HK-2 (cell line): ENCODE results near the gene PEX5L.
"Not testable (repeated sequence)": the region's sequence is repeated elsewhere in the genome, so short reads cannot be mapped to it uniquely, and the experiment has no call there.

Experiments used
- DNase-seq: peaks from one replicate; pipeline ENCODE4 v3.0.0-alpha.2; 2018; ENCODE audit not compliant: unreplicated experiment

PEX5L gene

DNA sequence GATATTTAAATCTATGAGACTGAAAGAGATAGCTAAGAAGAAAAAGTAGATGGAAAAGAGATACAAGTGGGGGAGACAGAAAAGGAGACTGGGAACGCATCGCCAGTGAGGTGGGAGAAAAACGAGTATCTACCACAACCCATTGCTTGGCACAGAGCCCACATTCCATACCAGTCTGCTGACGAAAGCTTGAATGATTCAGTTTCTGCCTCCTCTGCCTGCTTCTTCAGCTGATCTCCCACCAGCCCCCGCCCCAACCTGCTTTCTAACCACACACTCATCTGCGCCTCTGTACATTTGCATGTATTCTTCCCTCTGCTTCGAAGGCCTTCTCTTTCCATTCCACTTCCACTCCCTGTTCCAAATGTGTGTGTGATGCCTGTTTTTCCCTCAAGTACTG is 195.8 kb downstream of the PEX5L start:
- peak; percentile 78 for DNase-seq

DNA sequence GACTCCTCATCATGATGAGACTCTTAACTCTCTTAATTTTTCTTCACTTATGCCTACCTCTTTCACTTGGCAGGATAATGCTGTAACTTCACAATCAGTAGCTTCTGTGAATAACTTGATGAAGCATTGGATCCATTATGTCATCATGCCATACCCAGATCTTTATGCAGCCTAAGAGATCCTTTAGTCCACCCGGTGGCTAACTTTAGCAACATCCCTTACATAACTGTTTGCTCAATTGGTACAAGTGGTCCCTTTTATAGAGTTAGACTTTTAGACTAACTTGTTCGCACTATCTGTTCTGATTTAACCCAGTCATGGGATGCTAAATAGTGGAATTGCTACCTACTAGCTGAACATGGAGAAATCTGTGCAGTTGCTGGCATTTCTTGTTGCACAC is 199.4 kb downstream of the PEX5L start:
- no peak for DNase-seq

DNA sequence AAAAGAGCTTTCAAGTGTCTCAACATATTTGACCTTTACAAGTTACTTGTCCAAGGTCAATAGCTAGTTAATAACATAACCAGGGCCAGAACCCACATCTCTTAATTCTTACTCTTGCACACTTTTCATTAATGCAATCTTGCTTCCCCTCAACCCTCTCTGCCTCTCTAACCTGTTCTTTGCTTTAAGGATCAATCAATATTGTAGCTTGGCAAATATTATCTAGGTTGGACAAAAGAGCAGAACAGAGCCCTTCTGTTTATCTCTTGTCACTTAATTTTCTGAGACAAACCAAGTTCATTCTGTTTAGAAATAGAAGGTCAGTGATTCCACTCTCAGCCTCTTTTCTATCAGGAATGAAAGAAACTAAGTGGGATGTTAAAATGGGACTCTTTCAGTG is 203.4 kb downstream of the PEX5L start:
- DNase-seq = no peak

DNA sequence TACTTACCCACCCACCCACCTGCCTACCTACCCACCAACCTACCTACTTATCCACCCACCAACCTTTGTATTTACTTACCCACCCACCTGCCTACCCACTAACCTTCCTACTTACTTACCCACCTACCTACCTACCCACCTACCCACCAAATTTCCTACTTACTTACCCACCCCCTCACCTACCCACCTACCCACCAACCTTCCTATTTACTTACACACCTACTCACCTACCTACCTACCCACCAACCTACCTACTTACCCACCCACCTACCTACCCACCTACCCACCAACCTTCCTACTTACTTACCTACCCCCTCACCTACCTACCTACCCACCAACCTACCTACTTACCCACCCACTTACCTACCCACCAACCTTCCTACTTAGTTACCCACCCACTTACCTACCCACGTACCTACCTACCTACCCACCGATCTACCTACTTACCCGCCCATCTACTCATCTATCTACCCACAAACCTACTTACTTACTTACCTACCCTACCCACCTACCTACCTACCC is 204.3 kb downstream of the PEX5L start:
- DNase-seq = no peak

DNA sequence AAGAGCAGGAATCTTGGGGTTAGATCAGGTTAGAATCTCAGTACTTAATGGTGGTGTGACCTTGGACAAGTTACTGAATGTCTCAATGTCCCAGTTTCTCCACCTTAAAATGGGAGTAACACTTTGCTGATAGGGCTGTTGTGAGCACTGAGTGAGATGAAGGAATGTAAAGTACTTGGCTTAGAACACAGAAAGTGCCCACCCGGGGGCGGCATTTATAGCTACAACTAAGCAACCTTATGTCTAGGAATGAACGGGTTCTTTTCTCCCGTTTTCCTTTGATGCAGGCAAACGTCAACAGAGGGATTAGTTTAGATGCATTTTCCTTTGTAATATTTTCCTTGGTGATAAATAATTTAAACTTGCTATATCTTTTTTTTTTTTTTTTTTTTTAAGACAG is 207.3 kb downstream of the PEX5L start:
- DNase-seq = no peak

DNA sequence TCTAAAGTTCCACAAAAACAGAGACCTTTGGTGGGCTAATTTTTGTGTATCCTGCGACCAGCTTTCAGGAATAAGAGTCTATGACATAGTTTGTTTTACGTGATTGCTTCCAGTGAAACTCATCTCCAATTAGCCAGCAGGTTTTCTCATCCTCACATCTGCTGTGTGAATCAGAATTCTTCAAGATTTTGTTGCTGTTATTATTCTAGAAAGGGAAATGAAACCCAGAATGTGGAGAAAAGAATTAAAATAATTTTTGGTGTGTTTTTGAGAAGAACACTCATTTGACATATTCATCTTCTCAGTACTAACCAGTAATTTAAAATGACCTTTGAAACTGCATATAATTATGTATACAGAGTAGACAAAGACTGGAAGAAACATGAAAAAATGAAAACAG is 208.0 kb downstream of the PEX5L start:
- DNase-seq = no peak

DNA sequence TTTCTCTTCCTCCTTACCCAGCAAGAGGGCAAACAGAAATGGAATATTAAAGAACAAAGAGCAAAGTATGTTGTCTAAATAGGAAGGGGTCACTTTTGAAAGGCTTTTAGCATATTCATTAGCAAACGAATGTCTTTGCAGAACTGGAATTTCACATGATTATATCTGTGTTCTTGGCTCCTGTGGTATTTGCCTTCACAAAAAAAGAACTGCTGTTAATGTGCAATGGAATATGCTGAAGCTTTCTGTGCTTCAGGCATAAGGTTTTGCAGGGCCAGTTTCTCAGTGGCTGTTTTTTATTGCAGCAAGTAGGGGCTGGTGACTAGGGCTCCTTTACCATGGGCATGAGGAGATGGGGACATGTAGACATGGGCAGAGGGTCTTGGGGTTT is 210.5 kb downstream of the PEX5L start:
- no peak for DNase-seq

DNA sequence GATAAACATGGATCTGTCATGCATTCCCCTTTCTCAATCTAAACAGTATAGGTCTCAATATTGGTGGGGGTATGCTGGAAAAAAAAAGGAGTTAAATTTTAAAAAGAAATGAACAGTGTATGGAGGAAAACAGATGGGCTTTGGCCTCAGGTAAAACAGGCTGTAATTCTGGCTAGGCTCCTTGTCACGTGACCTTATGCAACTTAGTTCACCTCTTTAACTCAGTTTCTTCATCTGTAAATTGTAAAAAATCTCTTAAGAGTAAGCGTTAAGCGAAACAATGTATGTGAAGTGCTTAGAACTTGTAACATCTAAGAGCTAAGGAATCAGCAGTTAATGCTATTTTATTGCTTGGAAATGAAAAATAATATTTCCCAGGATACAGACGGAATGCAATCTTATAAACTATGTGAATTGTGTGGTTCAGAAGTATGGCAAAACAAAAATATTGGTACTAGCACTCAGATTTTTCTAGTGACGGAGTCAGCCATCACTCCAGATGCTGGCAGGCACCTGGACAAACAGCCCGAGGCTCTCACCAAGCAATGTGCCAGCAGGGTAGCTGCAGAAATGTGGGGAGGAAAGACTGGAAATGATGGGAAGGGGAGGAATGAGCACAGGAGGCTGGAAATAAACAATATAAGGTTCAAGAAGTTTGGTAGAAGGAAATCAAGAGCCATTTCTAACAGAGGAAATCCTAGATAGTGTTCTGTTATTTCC is 211.1 kb downstream of the PEX5L start:
- no peak for DNase-seq

DNA sequence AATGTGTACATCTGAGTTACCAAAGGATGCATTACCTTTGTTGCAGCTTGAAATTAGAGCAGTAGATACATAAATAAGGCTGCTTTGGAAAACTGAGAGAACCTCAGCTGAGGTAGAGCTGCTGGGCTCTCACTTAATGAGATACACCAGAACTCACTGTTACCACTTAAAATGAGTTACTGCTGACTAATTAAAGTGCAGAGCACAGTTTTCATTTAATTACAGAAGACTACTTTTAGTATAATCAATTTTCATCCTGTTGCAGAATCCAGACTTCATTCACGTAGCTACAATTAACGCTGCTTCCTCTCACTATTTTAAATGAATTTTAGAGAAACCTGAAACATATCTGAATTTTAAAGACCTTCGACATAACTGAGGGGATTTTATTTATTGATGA is 214.4 kb downstream of the PEX5L start:
- DNase-seq = no peak

DNA sequence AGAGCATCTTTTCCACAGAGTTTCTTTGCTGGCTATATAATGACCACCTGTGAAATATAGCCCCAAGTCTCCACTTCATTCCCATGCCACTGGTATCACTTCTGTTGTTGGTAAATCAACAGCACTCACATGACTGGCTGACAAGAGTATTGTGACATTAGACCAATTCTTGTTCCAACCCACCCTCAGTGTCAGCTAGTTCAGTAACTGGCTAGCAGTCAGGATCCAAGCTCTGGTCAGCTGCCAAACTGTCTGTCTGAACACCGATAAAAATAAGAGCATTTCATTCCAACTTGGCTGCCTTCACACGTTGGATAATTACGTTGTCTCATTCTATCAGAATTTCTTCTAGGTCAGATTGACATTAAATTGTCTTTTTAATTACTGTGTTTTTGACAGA is 217.4 kb downstream of the PEX5L start:
- DNase-seq = no peak

DNA sequence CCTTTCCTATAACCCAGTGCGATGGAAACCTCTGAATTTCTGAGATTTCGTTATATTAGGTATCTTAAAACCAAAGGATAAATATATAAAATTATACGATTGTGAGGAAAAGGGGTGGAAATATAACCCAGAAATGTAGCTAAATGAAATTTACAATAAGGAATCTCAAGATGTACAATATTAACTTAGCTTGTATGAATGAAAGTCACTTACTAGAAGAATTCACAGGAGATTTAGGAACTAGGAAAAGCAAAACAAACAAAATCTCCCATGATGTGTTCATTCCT is 224.7 kb downstream of the PEX5L start:
- DNase-seq = no peak

DNA sequence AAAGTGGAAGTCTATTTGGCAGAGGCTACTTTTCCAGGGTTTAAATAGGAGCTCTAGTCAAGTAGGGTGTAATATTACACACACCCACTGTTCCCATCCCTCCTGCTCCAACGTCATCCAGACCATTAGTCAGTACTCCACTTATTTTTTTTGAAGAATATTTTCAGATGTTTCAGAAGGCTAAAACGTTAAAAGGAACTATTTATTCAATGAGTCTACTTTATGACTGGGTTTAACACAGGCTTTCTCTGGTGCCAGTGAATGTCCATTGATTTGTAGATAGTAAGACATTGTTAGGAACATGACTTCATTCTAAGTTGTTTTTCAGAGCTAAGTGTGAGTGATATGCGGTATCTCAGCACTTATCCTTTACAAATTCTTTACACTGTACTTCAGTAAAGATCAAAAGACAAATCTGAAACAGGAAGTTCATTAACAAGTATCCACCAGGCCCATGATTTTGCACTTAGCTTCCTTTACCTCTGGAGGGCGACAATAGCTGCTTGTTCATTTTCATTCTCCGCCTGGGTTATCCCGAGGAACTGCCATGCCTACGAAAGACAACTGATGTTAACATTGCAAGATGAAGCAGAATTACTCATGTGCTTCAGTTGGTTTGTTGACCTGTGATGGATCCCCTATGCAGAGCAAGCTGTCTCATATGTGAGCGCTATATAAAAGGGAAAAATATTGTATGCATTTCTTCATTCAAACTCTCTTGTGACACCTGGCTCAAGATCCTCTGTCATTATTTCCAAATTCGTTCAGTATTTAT is 225.2 kb downstream of the PEX5L start:
- peak; percentile 49 for DNase-seq

DNA sequence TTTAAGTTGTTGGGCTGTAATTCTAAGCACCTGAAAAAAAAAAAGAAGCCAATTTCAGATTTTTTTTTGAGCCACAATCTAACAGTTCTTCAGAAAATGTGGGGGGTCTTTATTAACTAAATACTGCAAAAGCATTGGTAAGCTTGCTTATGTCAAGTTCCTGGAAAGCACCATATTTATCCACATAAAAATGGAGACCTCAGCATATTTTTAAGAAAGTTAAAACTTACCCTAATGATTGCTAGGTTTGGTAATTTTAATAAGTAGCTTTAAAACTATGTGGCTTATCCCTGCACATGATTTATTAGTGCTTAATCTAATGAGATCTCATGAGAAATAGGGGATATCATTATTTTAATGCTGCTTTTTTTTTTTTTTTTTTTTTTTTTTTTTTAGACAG is 227.1 kb downstream of the PEX5L start:
- no peak for DNase-seq

DNA sequence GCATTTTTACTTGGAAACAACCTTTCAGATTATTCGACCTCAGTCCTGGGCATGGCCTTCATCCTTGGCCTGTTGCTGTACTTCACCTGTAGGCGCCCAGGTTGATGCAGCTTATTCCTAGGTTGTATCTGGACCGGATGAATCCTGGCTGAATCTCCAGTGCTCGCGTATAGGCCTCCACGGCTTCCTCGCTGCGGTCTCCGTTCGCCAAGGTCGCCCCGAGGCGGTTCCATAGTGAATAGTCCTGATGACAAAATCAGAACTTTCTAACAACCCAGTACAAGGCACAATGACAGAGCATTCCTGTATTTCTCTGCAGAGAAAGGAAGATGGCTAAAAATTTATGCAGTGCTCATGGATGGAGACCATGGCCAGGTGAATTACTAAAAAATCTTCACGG is 229.1 kb downstream of the PEX5L start:
- no peak for DNase-seq

DNA sequence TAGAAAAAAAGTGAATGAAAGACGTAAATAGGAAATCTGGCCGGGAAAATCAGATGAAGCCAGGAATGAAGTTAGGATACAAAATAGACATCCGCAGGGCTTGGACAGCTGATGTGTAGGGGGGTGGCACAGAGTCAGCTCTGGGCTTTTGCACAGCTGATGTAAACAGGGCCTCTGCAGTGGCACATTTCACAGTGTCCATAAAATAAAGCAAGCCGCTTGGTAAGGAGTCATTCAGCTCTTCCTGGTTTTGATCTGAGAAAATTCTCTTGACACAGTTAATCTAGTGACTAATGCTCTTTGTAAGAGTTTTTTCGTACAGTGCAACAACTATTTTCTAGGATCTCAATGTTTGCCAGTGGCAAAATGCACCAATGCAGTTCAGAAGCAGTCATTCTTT is 230.6 kb downstream of the PEX5L start:
- DNase-seq = no peak

DNA sequence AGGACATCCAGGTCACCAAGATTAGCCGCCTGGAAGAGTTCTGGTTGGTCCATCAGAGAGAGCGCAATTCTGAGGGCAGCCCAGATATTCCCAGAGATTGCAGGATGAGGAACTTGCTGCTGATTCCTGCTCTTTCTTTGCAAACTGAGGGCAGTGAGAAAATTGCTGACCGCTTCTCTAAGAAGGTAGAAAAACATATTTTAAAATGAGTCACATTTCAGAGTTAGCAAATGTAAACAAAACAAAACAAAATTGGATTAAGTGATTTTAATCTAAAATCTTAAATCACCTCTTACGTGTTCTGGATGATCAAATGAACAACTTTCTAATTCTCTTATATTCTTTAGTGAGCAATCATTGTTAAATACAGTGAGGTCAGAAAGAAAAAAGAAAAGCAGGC is 234.9 kb downstream of the PEX5L start:
- DNase-seq = no peak

DNA sequence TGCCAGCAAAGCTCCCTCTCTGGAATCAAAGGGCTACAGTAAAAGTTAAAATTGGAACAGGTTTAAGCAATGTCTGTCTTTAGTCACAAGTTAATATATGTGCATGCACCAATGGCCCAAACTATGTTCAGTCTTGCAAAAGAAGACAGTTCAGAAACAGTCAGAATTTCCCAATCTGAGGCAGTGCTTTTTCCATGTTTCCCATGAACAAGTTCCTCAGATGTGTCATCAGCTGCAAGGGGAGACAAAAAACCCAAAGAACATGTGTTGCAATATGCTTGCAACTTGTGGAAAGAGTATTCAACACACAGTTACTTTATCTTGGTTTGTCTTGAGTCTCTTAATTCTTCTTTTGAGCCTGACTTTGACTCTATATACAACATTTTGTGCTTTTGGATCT is 235.5 kb downstream of the PEX5L start:
- DNase-seq = no peak

DNA sequence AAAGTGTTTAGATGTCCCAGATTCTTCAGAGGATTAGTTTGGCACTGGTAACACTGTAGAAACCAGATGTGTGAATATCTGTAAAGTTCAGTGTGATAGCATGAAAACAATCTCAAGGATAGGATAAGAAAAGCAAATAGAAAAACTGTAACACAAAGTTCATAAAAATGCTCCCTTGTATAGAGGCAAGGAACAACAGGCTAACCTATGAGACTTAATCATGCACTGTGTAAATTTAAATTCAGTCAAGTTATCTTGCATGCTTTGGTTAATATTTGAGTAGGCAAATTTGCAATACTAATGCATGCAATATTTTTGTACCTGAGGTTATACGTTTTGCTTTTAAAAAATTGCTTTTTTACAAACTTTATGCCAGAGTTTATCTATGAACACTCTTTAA is 239.5 kb downstream of the PEX5L start:
- DNase-seq = no peak

DNA sequence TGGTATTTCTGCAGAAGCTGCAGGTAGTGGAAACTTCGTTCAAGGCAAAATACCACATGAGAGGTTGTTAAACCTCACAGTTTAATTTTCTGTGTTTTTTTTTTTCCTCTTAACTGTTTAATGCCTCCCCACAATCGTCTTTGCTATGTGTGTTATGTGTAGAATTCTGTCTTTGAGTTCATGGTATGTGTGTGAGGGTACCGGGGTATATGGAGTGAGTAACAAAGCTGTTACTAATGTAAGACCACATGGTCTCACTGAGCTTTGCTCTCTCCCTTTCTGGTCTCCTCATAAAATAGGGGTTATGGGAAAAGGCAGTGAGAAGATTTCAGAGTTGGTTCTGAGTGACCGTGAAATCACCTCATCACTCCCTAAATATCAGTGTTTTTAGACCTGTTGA is 240.3 kb downstream of the PEX5L start:
- no peak for DNase-seq

DNA sequence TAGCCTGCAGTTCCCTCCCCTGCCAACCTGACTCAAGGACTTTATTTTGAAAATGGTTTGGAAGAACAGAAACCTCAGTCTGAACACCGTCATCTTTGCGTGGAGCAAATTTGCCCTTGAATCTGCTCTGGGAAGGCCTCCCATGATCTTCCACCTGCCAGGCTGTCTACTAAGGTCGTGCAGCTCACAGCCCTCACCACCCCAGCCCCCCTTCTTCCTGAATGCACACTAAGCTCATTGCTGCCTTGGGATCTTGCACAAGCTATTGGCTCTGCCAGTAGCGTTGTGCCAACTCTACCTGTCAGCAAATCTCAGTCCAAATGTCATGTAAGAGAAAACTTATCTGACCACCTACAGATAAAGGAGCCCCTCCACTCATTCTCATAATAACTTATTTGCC is 242.4 kb downstream of the PEX5L start:
- DNase-seq = no peak

DNA sequence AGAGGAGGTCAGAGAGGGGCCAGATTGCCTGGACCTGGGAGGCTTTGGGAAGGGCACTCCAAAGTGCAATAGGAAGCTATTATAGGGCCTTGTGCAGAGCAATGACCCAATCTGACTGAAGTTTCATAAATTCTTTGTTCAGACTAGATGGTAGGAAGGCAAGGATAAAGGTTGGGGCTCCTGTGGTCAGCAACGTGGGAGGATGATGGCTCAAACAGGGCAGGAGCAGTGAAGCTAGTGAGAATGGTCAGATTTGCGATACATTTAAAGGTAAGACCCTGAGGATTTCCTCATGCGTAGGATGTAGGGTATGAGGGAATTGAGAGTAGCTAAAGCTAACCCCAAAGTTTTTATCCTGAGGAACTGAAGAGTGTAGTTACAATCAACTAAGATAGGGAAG is 244.9 kb downstream of the PEX5L start:
- DNase-seq = no peak

DNA sequence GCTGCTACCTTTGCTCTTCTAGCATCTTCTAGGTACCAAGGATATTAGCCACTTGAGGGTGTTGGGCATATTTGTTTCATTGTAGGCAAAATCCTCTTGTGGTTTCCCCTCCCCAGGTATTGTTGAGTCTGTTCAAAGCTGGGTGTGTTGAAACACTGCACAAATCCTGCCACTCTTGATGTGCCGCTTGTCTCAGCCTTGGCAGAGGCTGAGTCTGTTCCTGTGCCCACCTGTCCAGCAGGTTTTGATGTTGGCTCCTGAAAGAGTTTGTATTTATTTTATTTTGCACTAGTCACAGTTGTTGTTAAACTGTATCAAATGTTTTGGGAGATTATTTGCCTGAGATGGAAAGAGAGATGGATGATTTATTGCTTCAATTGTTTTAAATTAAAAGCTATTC is 247.7 kb downstream of the PEX5L start:
- DNase-seq = no peak

DNA sequence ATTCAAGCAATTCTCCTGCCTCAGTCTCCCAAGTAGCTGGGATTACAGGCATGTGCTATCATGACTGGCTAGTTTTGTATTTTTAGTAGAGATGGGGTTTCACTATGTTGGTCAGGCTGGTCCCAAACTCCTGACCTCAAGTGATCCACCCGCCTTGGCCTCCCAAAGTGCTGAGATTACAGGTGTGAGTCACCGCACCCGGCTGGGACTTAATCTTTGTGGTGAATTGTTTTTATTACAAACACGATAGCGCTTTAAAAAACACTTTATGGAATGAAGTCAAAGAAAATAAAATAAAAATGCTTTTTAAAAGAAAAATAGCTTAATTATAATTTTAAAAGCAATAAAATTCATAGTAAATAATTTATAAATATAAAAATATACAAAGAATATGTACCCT is 253.9 kb downstream of the PEX5L start:
- DNase-seq = not testable (repeated sequence)
